GM12878 (cell line): ENCODE data around the gene PRR5L. TPM values are rescaled to one million over a fixed set of nuclear protein-coding genes. Genes with fewer than 3 reads are reported as not detected.

Experiments
- ATAC-seq: fragments of 200-7000 bp; cut with Tn5 transposase; 3 replicates; pipeline ENCODE4 v1.9.1; 2020; ENCODE audit warnings: mild to moderate bottlenecking, moderate library complexity
- BruUV-seq: library from RNA; stranded (reverse); fragments of 400-500 nt; replicated peaks from 2 replicates; lab custom pipeline; 2021; lab: Mats Ljungman, UMichigan
- CTCF ChIA-PET: fragments of 300-600 bp; sonication (Branson Sonifier 250); formaldehyde crosslinking; extraction: SDS; loops from one replicate; lab custom pipeline; 2021; ENCODE audit warnings: inconsistent platforms; lab: Yijun Ruan, JAX
- POLR2A ChIA-PET: fragments of 350-600 bp; formaldehyde crosslinking; extraction: SDS; loops from one replicate; lab custom pipeline; 2021; ENCODE audit warnings: inconsistent platforms; lab: Charles Lee
- RAD21 ChIA-PET: fragments of 300-600 bp; sonication (Branson Sonifier 250); formaldehyde crosslinking; loops from one replicate; lab custom pipeline; 2023; ENCODE audit warnings: antibody characterized with exemption; ENCODE audit not compliant: unreplicated experiment; lab: Charles Lee
- SMC1A ChIA-PET: fragments of 300-600 bp; sonication (Branson Sonifier 250); formaldehyde crosslinking; loops from one replicate; lab custom pipeline; 2023; ENCODE audit not compliant: unreplicated experiment, uncharacterized antibody; lab: Charles Lee
- DNase-seq: peaks from one replicate; pipeline ENCODE4 v3.0.0-alpha.2; 2011; ENCODE audit warnings: low read depth, low spot score
- FAIRE-seq: peaks from 3 replicates; lab custom pipeline; 2011; peaks lifted over from hg19 to GRCh38; lab: Jason Lieb, UNC
- H2AFZ ChIP-seq: 2 replicates; pipeline ENCODE4 v1.6.0; 2011; ENCODE audit warnings: low read depth, low read length, control low read depth; ENCODE audit not compliant: control insufficient read depth
- H3K27ac ChIP-seq: 2 replicates; pipeline ENCODE4 v1.5.1; 2011; ENCODE audit warnings: control low read depth; ENCODE audit not compliant: control insufficient read depth, insufficient read depth
- H3K27me3 ChIP-seq, 2 experiments: replicated peaks in 1 of 2; 2 replicates each; pipeline versions ENCODE4 v1.6.0 to v1.6.1; 2011; ENCODE audit warnings: low read length in 1 of 2; ENCODE audit not compliant: control insufficient read depth in 2 of 2, insufficient read depth in 2 of 2
- H3K36me3 ChIP-seq, 2 experiments: 2 replicates each; pipeline ENCODE4 v1.5.1; 2011; ENCODE audit warnings: low read length in 1 of 2; ENCODE audit not compliant: control insufficient read depth in 2 of 2, insufficient read depth in 2 of 2
- H3K4me1 ChIP-seq: 2 replicates; pipeline ENCODE4 v1.6.1; 2011; ENCODE audit warnings: mild to moderate bottlenecking, low read length, moderate library complexity, mixed read lengths; ENCODE audit not compliant: control insufficient read depth, insufficient read depth
- H3K4me2 ChIP-seq: 2 replicates; pipeline ENCODE4 v1.6.0; 2011; ENCODE audit warnings: control low read depth; ENCODE audit not compliant: control insufficient read depth, insufficient read depth
- H3K4me3 ChIP-seq: fragments of 200-600 bp; sonication (generic); 2 replicates; pipeline ENCODE4 v1.5.1; 2016
- H3K79me2 ChIP-seq: 2 replicates; pipeline ENCODE4 v1.6.0; 2011; ENCODE audit warnings: low read length; ENCODE audit not compliant: control insufficient read depth, insufficient read depth
- H3K9ac ChIP-seq: 2 replicates; pipeline ENCODE4 v1.8.0; 2011; ENCODE audit warnings: low read length, control low read depth, mixed read lengths; ENCODE audit not compliant: control insufficient read depth, insufficient read depth
- H3K9me3 ChIP-seq: replicated peaks from 3 replicates; pipeline ENCODE4 v1.5.1; 2011; ENCODE audit warnings: mild to moderate bottlenecking, low read length; ENCODE audit not compliant: control insufficient read depth, insufficient read depth
- H4K20me1 ChIP-seq: 2 replicates; pipeline ENCODE4 v1.6.0; 2011; ENCODE audit not compliant: control insufficient read depth, insufficient read depth
- BCLAF1 ChIP-seq: fragments of 450-650 bp; IDR thresholded peaks from 2 replicates; pipeline ENCODE4 v1.6.1; 2017; ENCODE audit warnings: antibody characterized with exemption, mild to moderate bottlenecking, moderate library complexity
- CHD1 ChIP-seq: IDR thresholded peaks from 2 replicates; pipeline ENCODE4 v1.6.1; 2012; ENCODE audit warnings: low read depth, low read length, improper control_type of control experiment
- GABPA ChIP-seq: IDR thresholded peaks from 2 replicates; pipeline ENCODE4 v1.6.1; 2014; ENCODE audit warnings: antibody characterized with exemption, low read depth, mild to moderate bottlenecking, inconsistent platforms
- JUNB ChIP-seq: IDR thresholded peaks from 2 replicates; pipeline ENCODE4 v1.6.1; 2016; ENCODE audit warnings: antibody characterized with exemption, mild to moderate bottlenecking
- MAX ChIP-seq: IDR thresholded peaks from 2 replicates; pipeline ENCODE4 v1.6.1; 2012; ENCODE audit warnings: low read depth, low read length, improper control_type of control experiment
- MEF2A ChIP-seq: IDR thresholded peaks from 2 replicates; pipeline ENCODE4 v1.6.1; 2011; ENCODE audit warnings: low read depth, mild to moderate bottlenecking, low read length, moderate library complexity; ENCODE audit not compliant: insufficient read depth
- NBN ChIP-seq: fragments of 450-650 bp; IDR thresholded peaks from 2 replicates; pipeline ENCODE4 v1.6.1; 2016
- NR2C2 ChIP-seq: IDR thresholded peaks from 2 replicates; pipeline ENCODE4 v1.6.1; 2011; ENCODE audit warnings: borderline replicate concordance, low read depth; ENCODE audit not compliant: control insufficient read depth, insufficient read length
- PAX8 ChIP-seq: fragments of 450-650 bp; IDR thresholded peaks from 2 replicates; pipeline ENCODE4 v1.6.1; 2017; ENCODE audit warnings: mild to moderate bottlenecking, moderate library complexity
- ZNF384 ChIP-seq: IDR thresholded peaks from 2 replicates; pipeline ENCODE4 v1.6.1; 2012; ENCODE audit warnings: low read depth, mild to moderate bottlenecking, low read length, improper control_type of control experiment, borderline replicate concordance
- WGBS: methylation state at CpG from one replicate; pipeline ENCODE4 v1.1.6; 2016; ENCODE audit warnings: low lambda C conversion rate; ENCODE audit not compliant: insufficient replicate concordance, insufficient coverage; ENCODE audit errors: missing lambda C conversion rate; 5-methylcytosine and 5-hydroxymethylcytosine counted together
- in situ Hi-C: fragments of 300-500 bp; cut with MboI; formaldehyde crosslinking; loops from 9 replicates; pipeline ENCODE4 v1.14.3; 2018; ENCODE audit warnings: mixed read lengths
- intact Hi-C: fragments of 100-400 bp; cut with micrococcal nuclease; formaldehyde crosslinking; loops from one replicate; pipeline ENCODE4 v1.14.2; 2022; ENCODE audit not compliant: unreplicated experiment
- polyA plus RNA-seq, 11 experiments: library from polyadenylated mRNA; depleted of rRNA in 4 of 11; unstranded in 6 of 11; stranded (reverse) in 5 of 11; fragments of >200 nt; fragmentation: Nextera tagmentation in 4 of 11; fragmentation: Illumina TruSeq in 1 of 11; extraction: Ambion mirVana in 4 of 11; extraction: Trizol in 1 of 11; gene quantifications; 1 replicate in 1 of 11; 2 replicates in 10 of 11; pipeline versions ENCODE4 v1.2.1 to v1.2.3, GENCODE V29; 2011 to 2016; ENCODE audit warnings: inconsistent platforms in 2 of 11, missing spikeins in 2 of 11, low read depth in 1 of 11
- total RNA-seq, 4 experiments: library from RNA; depleted of rRNA in 3 of 4; stranded (reverse); fragments of >200 nt in 3 of 4; fragmentation: Illumina TruSeq in 1 of 4; extraction: Trizol in 1 of 4; gene quantifications; 2 replicates each; pipeline versions ENCODE4 v1.2.1 to v1.2.3, GENCODE V29; 2013 to 2021

PRR5L gene
- total and polyA plus RNA-seq, 10 of the 15 experiments (the other 5 are each of a cell fraction or from before 2014, with no cell fraction given): 0.11 to 4.2 (median 0.67) TPM; not detected in 1

GRCh38 chr11:36467012-36467411, 170.9 kb downstream of the PRR5L start:
- BruUV-seq: no TSS peak
- H3K9ac ChIP-seq: no peak overlapping the region
- FAIRE-seq: no peak
- peaks cover 0 to 4% of the 10 kb centered on the region in 2 experiments; a peak in 2 of 4 replicates for H3K27me3 ChIP-seq
- SMC1A ChIA-PET: interaction anchor here (1.4 to 4.1 kb wide), 2 partner anchors 10 to 22 kb away, joined by 3 to 29 read pairs; no protein-coding TSS in a partner anchor
- ATAC-seq: no peak
- no peak overlapping the region for H3K27ac ChIP-seq
- H3K4me3 ChIP-seq: no peak overlapping the region
- no peak overlapping the region for H2AFZ ChIP-seq
- TF ChIP-seq NBN (no peak), ZNF384 (no peak), MAX (no peak), CHD1 (no peak)
- in situ Hi-C loops (no loop called here), intact Hi-C loops (no loop called here)
- no peak for DNase-seq
- WGBS: 41% methylated on average over 3 of the region's 3 CpGs
- RAD21 ChIA-PET: no interaction called here
- H4K20me1 ChIP-seq: no peaks in the 10 kb centered on the region
- H3K4me2 ChIP-seq: no peak overlapping the region
- no peaks in the 10 kb centered on the region for H3K9me3 ChIP-seq
- CTCF ChIA-PET: interaction anchor here (0.8 to 4.8 kb wide), 3 partner anchors 12 to 175 kb away, joined by 5 to 30 read pairs (median 6); no protein-coding TSS in a partner anchor
- no peaks in the 10 kb centered on the region for H3K36me3 ChIP-seq
- no peaks in the 10 kb centered on the region for H3K79me2 ChIP-seq
- H3K4me1 ChIP-seq: no peaks in the 10 kb centered on the region
- POLR2A ChIA-PET: no interaction called here

- ChIA-PET CTCF (interaction anchor here (0.8 to 4.8 kb wide), 6 partner anchors 11 to 176 kb away, joined by 3 to 30 read pairs (median 6); no protein-coding TSS in a partner anchor), POLR2A (no interaction called here), RAD21 (interaction anchor here (0.6 to 1.2 kb wide), 2 partner anchors 11 to 20 kb away, joined by 3 to 5 read pairs; no protein-coding TSS in a partner anchor), SMC1A (interaction anchor here (0.6 to 4.1 kb wide), 2 partner anchors 9 to 55 kb away, joined by 3 to 29 read pairs; no protein-coding TSS in a partner anchor)
- H3K9me3 ChIP-seq: no peaks in the 10 kb centered on the region
- no peak overlapping the region for H3K4me3 ChIP-seq
- peaks cover 0 to 4% of the 10 kb centered on the region in 2 experiments; a peak in 1 of 4 replicates for H3K27me3 ChIP-seq
- DNase-seq: no peak
- no peaks in the 10 kb centered on the region for H3K79me2 ChIP-seq
- no peaks in the 10 kb centered on the region for H4K20me1 ChIP-seq
- H3K4me2 ChIP-seq: no peak overlapping the region
- no peaks in the 10 kb centered on the region for H3K36me3 ChIP-seq
- no peak overlapping the region for H2AFZ ChIP-seq
- no peak overlapping the region for H3K27ac ChIP-seq
- 11% methylated on average over 1 of the region's 1 CpG for WGBS
- H3K4me1 ChIP-seq: no peaks in the 10 kb centered on the region
- no peak for FAIRE-seq
- ATAC-seq: no peak
- BruUV-seq: no TSS peak
- H3K9ac ChIP-seq: no peak overlapping the region
- no peak for TF ChIP-seq BCLAF1
- no peak for TF ChIP-seq GABPA
- no peak for TF ChIP-seq MEF2A
- no peak for TF ChIP-seq PAX8
- no peak for TF ChIP-seq JUNB
- no peak for TF ChIP-seq NR2C2
- intact Hi-C loops (no loop called here), in situ Hi-C loops (no loop called here)
These were observed 171.8 kb downstream of the PRR5L start for GRCh38 chr11:36467916-36468315.
